Activated T-cell treated with anti-CD3 and anti-CD28 coated beads for 1 hour (primary cell): ENCODE data around the gene FHL1.

Experiments
- DNase-seq: peaks from one replicate; pipeline ENCODE4 v3.0.0-alpha.2; 2020; ENCODE audit warnings: low read depth

The FHL1 gene

GRCh38 chrX:136185401-136186022, 38.2 kb downstream of the FHL1 start:
- DNase-seq = no peak

- no peak for DNase-seq
Observed at GRCh38 chrX:136186023-136186413, 38.7 kb downstream of the FHL1 start.

- no peak for DNase-seq
Observed at GRCh38 chrX:136189222-136189621, 41.9 kb downstream of the FHL1 start.

- no peak for DNase-seq
Observed at GRCh38 chrX:136190038-136190713, 42.8 kb downstream of the FHL1 start.

- DNase-seq = no peak
Observed at GRCh38 chrX:136191171-136191570, 43.8 kb downstream of the FHL1 start.

- no peak for DNase-seq
Observed at GRCh38 chrX:136192135-136192534, 44.8 kb downstream of the FHL1 start.

- no peak for DNase-seq
Observed at GRCh38 chrX:136192839-136193414, 45.6 kb downstream of the FHL1 start.

GRCh38 chrX:136193771-136194170, 46.4 kb downstream of the FHL1 start:
- no peak for DNase-seq

- no peak for DNase-seq
Observed at GRCh38 chrX:136194536-136194935, 47.2 kb downstream of the FHL1 start.

- DNase-seq = no peak
Observed at GRCh38 chrX:136195247-136195646, 47.9 kb downstream of the FHL1 start.

GRCh38 chrX:136196691-136197155, 49.4 kb downstream of the FHL1 start:
- DNase-seq = no peak

- no peak for DNase-seq
Observed at GRCh38 chrX:136198010-136198409, 50.7 kb downstream of the FHL1 start.

- no peak for DNase-seq
Observed at GRCh38 chrX:136198678-136199243, 51.4 kb downstream of the FHL1 start.

- no peak for DNase-seq
Observed at GRCh38 chrX:136199365-136199764, 52.0 kb downstream of the FHL1 start.

GRCh38 chrX:136200466-136200865, 53.1 kb downstream of the FHL1 start:
- no peak for DNase-seq

GRCh38 chrX:136201601-136202000, 54.3 kb downstream of the FHL1 start:
- DNase-seq = no peak

GRCh38 chrX:136202889-136203288, 55.6 kb downstream of the FHL1 start:
- DNase-seq = no peak

GRCh38 chrX:136203438-136203837, 56.1 kb downstream of the FHL1 start:
- no peak for DNase-seq

- DNase-seq = no peak
Observed at GRCh38 chrX:136203951-136204350, 56.6 kb downstream of the FHL1 start.

- no peak for DNase-seq
Observed at GRCh38 chrX:136204571-136204970, 57.2 kb downstream of the FHL1 start.

GRCh38 chrX:136205882-136206380, 58.6 kb downstream of the FHL1 start:
- no peak for DNase-seq

- no peak for DNase-seq
Observed at GRCh38 chrX:136206916-136207315, 59.6 kb downstream of the FHL1 start.

- DNase-seq = no peak
Observed at GRCh38 chrX:136207546-136207945, 60.2 kb downstream of the FHL1 start.
